GM12878 (cell line): Measurements from ENCODE around the gene NLGN1. TPM values are rescaled to one million over a fixed set of nuclear protein-coding genes. Genes with fewer than 3 reads are reported as not detected.

Experiments used
- ATAC-seq: fragments of 200-7000 bp; cut with Tn5 transposase; 3 replicates; pipeline ENCODE4 v1.9.1; 2020; ENCODE audit warnings: mild to moderate bottlenecking, moderate library complexity
- BruUV-seq: library from RNA; stranded (reverse); fragments of 400-500 nt; replicated peaks from 2 replicates; lab custom pipeline; 2021; lab: Mats Ljungman, UMichigan
- CTCF ChIA-PET: fragments of 300-600 bp; sonication (Branson Sonifier 250); formaldehyde crosslinking; extraction: SDS; loops from one replicate; lab custom pipeline; 2021; ENCODE audit warnings: inconsistent platforms; lab: Yijun Ruan, JAX
- POLR2A ChIA-PET: fragments of 350-600 bp; formaldehyde crosslinking; extraction: SDS; loops from one replicate; lab custom pipeline; 2021; ENCODE audit warnings: inconsistent platforms; lab: Charles Lee
- RAD21 ChIA-PET: fragments of 300-600 bp; sonication (Branson Sonifier 250); formaldehyde crosslinking; loops from one replicate; lab custom pipeline; 2023; ENCODE audit warnings: antibody characterized with exemption; ENCODE audit not compliant: unreplicated experiment; lab: Charles Lee
- SMC1A ChIA-PET: fragments of 300-600 bp; sonication (Branson Sonifier 250); formaldehyde crosslinking; loops from one replicate; lab custom pipeline; 2023; ENCODE audit not compliant: unreplicated experiment, uncharacterized antibody; lab: Charles Lee
- DNase-seq: peaks from one replicate; pipeline ENCODE4 v3.0.0-alpha.2; 2011; ENCODE audit warnings: low read depth, low spot score
- FAIRE-seq: peaks from 3 replicates; lab custom pipeline; 2011; peaks lifted over from hg19 to GRCh38; lab: Jason Lieb, UNC
- H2AFZ ChIP-seq: 2 replicates; pipeline ENCODE4 v1.6.0; 2011; ENCODE audit warnings: low read depth, low read length, control low read depth; ENCODE audit not compliant: control insufficient read depth
- H3K27ac ChIP-seq: 2 replicates; pipeline ENCODE4 v1.5.1; 2011; ENCODE audit warnings: control low read depth; ENCODE audit not compliant: control insufficient read depth, insufficient read depth
- H3K27me3 ChIP-seq, 2 experiments: replicated peaks in 1 of 2; 2 replicates each; pipeline versions ENCODE4 v1.6.0 to v1.6.1; 2011; ENCODE audit warnings: low read length in 1 of 2; ENCODE audit not compliant: control insufficient read depth in 2 of 2, insufficient read depth in 2 of 2
- H3K36me3 ChIP-seq, 2 experiments: 2 replicates each; pipeline ENCODE4 v1.5.1; 2011; ENCODE audit warnings: low read length in 1 of 2; ENCODE audit not compliant: control insufficient read depth in 2 of 2, insufficient read depth in 2 of 2
- H3K4me1 ChIP-seq: 2 replicates; pipeline ENCODE4 v1.6.1; 2011; ENCODE audit warnings: mild to moderate bottlenecking, low read length, moderate library complexity, mixed read lengths; ENCODE audit not compliant: control insufficient read depth, insufficient read depth
- H3K4me2 ChIP-seq: 2 replicates; pipeline ENCODE4 v1.6.0; 2011; ENCODE audit warnings: control low read depth; ENCODE audit not compliant: control insufficient read depth, insufficient read depth
- H3K4me3 ChIP-seq: fragments of 200-600 bp; sonication (generic); 2 replicates; pipeline ENCODE4 v1.5.1; 2016
- H3K79me2 ChIP-seq: 2 replicates; pipeline ENCODE4 v1.6.0; 2011; ENCODE audit warnings: low read length; ENCODE audit not compliant: control insufficient read depth, insufficient read depth
- H3K9ac ChIP-seq: 2 replicates; pipeline ENCODE4 v1.8.0; 2011; ENCODE audit warnings: low read length, control low read depth, mixed read lengths; ENCODE audit not compliant: control insufficient read depth, insufficient read depth
- H3K9me3 ChIP-seq: replicated peaks from 3 replicates; pipeline ENCODE4 v1.5.1; 2011; ENCODE audit warnings: mild to moderate bottlenecking, low read length; ENCODE audit not compliant: control insufficient read depth, insufficient read depth
- H4K20me1 ChIP-seq: 2 replicates; pipeline ENCODE4 v1.6.0; 2011; ENCODE audit not compliant: control insufficient read depth, insufficient read depth
- DPF2 ChIP-seq: fragments of 450-650 bp; IDR thresholded peaks from 2 replicates; pipeline ENCODE4 v1.6.1; 2017; ENCODE audit warnings: mild to moderate bottlenecking
- MTA2 ChIP-seq: fragments of 450-650 bp; IDR thresholded peaks from 2 replicates; pipeline ENCODE4 v1.6.1; 2016; ENCODE audit warnings: low read depth, mild to moderate bottlenecking, moderate library complexity
- MYB ChIP-seq: fragments of 150-350 bp; IDR thresholded peaks from 2 replicates; pipeline ENCODE4 v1.6.1; 2014; ENCODE audit warnings: mild to moderate bottlenecking, low read depth, low read length, borderline replicate concordance
- NFXL1 ChIP-seq: fragments of 450-650 bp; IDR thresholded peaks from 2 replicates; pipeline ENCODE4 v1.6.1; 2017; ENCODE audit warnings: antibody characterized with exemption, mild to moderate bottlenecking, borderline replicate concordance
- RBBP5 ChIP-seq: fragments of 200-600 bp; sonication (generic); conservative IDR thresholded peaks from 2 replicates; pipeline ENCODE4 v1.6.1; 2016
- SRF ChIP-seq, 2 experiments: IDR thresholded peaks; 2 replicates each; pipeline ENCODE4 v1.6.1; 2011; ENCODE audit warnings: low read depth in 2 of 2, low read length in 2 of 2, mild to moderate bottlenecking in 1 of 2, moderate library complexity in 1 of 2
- WGBS: methylation state at CpG from one replicate; pipeline ENCODE4 v1.1.6; 2016; ENCODE audit warnings: low lambda C conversion rate; ENCODE audit not compliant: insufficient replicate concordance, insufficient coverage; ENCODE audit errors: missing lambda C conversion rate; 5-methylcytosine and 5-hydroxymethylcytosine counted together
- in situ Hi-C: fragments of 300-500 bp; cut with MboI; formaldehyde crosslinking; loops from 9 replicates; pipeline ENCODE4 v1.14.3; 2018; ENCODE audit warnings: mixed read lengths
- intact Hi-C: fragments of 100-400 bp; cut with micrococcal nuclease; formaldehyde crosslinking; loops from one replicate; pipeline ENCODE4 v1.14.2; 2022; ENCODE audit not compliant: unreplicated experiment
- polyA plus RNA-seq, 11 experiments: library from polyadenylated mRNA; depleted of rRNA in 4 of 11; unstranded in 6 of 11; stranded (reverse) in 5 of 11; fragments of >200 nt; fragmentation: Nextera tagmentation in 4 of 11; fragmentation: Illumina TruSeq in 1 of 11; extraction: Ambion mirVana in 4 of 11; extraction: Trizol in 1 of 11; gene quantifications; 1 replicate in 1 of 11; 2 replicates in 10 of 11; pipeline versions ENCODE4 v1.2.1 to v1.2.3, GENCODE V29; 2011 to 2016; ENCODE audit warnings: inconsistent platforms in 2 of 11, missing spikeins in 2 of 11, low read depth in 1 of 11
- total RNA-seq, 4 experiments: library from RNA; depleted of rRNA in 3 of 4; stranded (reverse); fragments of >200 nt in 3 of 4; fragmentation: Illumina TruSeq in 1 of 4; extraction: Trizol in 1 of 4; gene quantifications; 2 replicates each; pipeline versions ENCODE4 v1.2.1 to v1.2.3, GENCODE V29; 2013 to 2021
- TF ChIP-seq, protein P1 (sequence below): fragments of 450-650 bp; IDR thresholded peaks from 2 replicates; pipeline ENCODE4 v1.6.1; 2017; ENCODE audit warnings: low read depth, mild to moderate bottlenecking, moderate library complexity
- TF ChIP-seq, protein P2 (sequence below): IDR thresholded peaks from 2 replicates; pipeline ENCODE4 v1.6.1; 2011; ENCODE audit warnings: mild to moderate bottlenecking, low read depth, low read length, moderate library complexity; ENCODE audit not compliant: insufficient replicate concordance

The NLGN1 gene
- total and polyA plus RNA-seq, 10 of the 15 experiments (the other 5 are each of a cell fraction or from before 2014, with no cell fraction given) = not detected

- TF ChIP-seq, protein P1, sequence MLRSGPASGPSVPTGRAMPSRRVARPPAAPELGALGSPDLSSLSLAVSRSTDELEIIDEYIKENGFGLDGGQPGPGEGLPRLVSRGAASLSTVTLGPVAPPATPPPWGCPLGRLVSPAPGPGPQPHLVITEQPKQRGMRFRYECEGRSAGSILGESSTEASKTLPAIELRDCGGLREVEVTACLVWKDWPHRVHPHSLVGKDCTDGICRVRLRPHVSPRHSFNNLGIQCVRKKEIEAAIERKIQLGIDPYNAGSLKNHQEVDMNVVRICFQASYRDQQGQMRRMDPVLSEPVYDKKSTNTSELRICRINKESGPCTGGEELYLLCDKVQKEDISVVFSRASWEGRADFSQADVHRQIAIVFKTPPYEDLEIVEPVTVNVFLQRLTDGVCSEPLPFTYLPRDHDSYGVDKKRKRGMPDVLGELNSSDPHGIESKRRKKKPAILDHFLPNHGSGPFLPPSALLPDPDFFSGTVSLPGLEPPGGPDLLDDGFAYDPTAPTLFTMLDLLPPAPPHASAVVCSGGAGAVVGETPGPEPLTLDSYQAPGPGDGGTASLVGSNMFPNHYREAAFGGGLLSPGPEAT = no peak
- TF ChIP-seq, protein P2, sequence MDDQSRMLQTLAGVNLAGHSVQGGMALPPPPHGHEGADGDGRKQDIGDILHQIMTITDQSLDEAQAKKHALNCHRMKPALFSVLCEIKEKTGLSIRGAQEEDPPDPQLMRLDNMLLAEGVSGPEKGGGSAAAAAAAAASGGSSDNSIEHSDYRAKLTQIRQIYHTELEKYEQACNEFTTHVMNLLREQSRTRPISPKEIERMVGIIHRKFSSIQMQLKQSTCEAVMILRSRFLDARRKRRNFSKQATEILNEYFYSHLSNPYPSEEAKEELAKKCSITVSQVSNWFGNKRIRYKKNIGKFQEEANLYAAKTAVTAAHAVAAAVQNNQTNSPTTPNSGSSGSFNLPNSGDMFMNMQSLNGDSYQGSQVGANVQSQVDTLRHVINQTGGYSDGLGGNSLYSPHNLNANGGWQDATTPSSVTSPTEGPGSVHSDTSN = no peak
- TF ChIP-seq NFXL1 = no peak
- no peak for TF ChIP-seq SRF (IDR thresholded peaks at IDR 0.05; ENCODE audit: low read depth in 2 of 2, low read length in 2 of 2)
- no peak for TF ChIP-seq DPF2
- TF ChIP-seq MTA2 = no peak
- no peak for TF ChIP-seq MYB
- TF ChIP-seq RBBP5 = no peak
Measured at GRCh38 chr3:173800154-173800553, 402.6 kb downstream of the NLGN1 start.

More at GRCh38 chr3:173800154-173800553, 402.6 kb downstream of the NLGN1 start:
- H3K27ac ChIP-seq = no peak overlapping the region
- RAD21 ChIA-PET = no interaction called here
- no peaks in the 10 kb centered on the region for H3K79me2 ChIP-seq
- FAIRE-seq (no peak), ATAC-seq (no peak), DNase-seq (no peak)
- no peak overlapping the region for H3K4me3 ChIP-seq
- H3K27me3 ChIP-seq = no peaks in the 10 kb centered on the region
- SMC1A ChIA-PET = no interaction called here
- no peak overlapping the region for H3K9ac ChIP-seq
- intact Hi-C loops = no loop called here
- POLR2A ChIA-PET = no interaction called here
- CTCF ChIA-PET = no interaction called here
- no peak overlapping the region for H2AFZ ChIP-seq
- WGBS = 32% methylated on average over 2 of the region's 2 CpGs
- BruUV-seq = no TSS peak
- no peak overlapping the region for H3K4me2 ChIP-seq
- H3K9me3 ChIP-seq = no peaks in the 10 kb centered on the region
- H3K4me1 ChIP-seq = no peaks in the 10 kb centered on the region
- H4K20me1 ChIP-seq = no peaks in the 10 kb centered on the region
- H3K36me3 ChIP-seq = no peaks in the 10 kb centered on the region
- in situ Hi-C loops = no loop called here
